ENCODE results near the gene TRAPPC10. TPM values are rescaled to one million over a fixed set of nuclear protein-coding genes. Genes with fewer than 3 reads are reported as not detected.
A peak's percentile ranks its signal among the peaks of the same experiment; 100 is the strongest.

The TRAPPC10 gene
- total RNA-seq, 1 experiment from 2014 or later = 32.9 TPM

DNA sequence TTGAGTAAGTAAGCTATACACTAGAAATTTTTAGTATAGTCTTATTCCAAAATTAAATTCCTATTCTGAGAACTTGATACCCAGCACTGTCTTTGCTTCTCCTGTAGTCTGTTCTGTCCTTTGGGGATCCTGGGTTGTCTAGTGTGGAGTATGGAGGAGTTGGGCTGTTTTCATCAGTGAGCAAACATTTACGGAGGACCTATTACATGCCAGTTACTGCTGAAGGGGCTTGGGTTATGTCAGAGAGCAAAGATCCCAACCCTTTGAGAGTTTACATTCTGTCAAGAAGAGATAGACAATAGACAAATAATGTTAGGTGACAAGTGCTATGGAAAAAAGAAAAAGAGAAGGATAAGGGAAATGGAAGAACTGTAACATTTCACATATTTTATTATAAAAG is 9.0 kb downstream of the TRAPPC10 start:
- Histone ChIP-seq H4K91ac (ENCODE audit: insufficient read length, low read depth, low read length) (no peak overlapping the region), H3K14ac (ENCODE audit: insufficient read depth, low read length) (no peak overlapping the region), H3K79me2 (ENCODE audit: insufficient read depth, low read length) (peaks cover 43% of the 10 kb centered on the region; the same call in 1 of the 2 replicates), H3K4ac (ENCODE audit: low read depth, low read length) (no peak overlapping the region), H2AFZ (ENCODE audit: low read length) (no peak overlapping the region), H2BK20ac (ENCODE audit: low read depth, low read length, poor library complexity, severe bottlenecking) (no peak overlapping the region), H2BK15ac (ENCODE audit: low read depth, low read length) (no peak overlapping the region), H3K79me1 (ENCODE audit: insufficient read depth, low read depth, low read length, poor library complexity, severe bottlenecking) (peaks cover 2% of the 10 kb centered on the region), H3T11ph (ENCODE audit: low read length) (no peak overlapping the region), H3K23me2 (ENCODE audit: insufficient read length, low read depth, low read length, poor library complexity, severe bottlenecking) (no peaks in the 10 kb centered on the region), H2BK12ac (ENCODE audit: insufficient read length, low read depth, low read length) (no peak overlapping the region), H3K27ac (ENCODE audit: insufficient read length, low read depth, low read length) (no peak overlapping the region), H3K27me3 (ENCODE audit: insufficient read depth, low read length) (no peaks in the 10 kb centered on the region), H3K4me1 (ENCODE audit: insufficient read depth, low read length) (peaks cover 3% of the 10 kb centered on the region; the same call in 1 of the 2 replicates), H3K56ac (ENCODE audit: insufficient read length, low read depth, low read length) (no peak overlapping the region), H3K9ac (ENCODE audit: extremely low read depth, insufficient read length, low read length) (no peak overlapping the region), H4K5ac (ENCODE audit: insufficient read length, low read depth, low read length) (no peak overlapping the region), H3K4me2 (ENCODE audit: insufficient read depth, insufficient read length, low read length) (no peak overlapping the region), H3K9me3 (ENCODE audit: control insufficient read depth, low read depth, low read length) (no peaks in the 10 kb centered on the region), H2BK120ac (ENCODE audit: low read depth, low read length, poor library complexity, severe bottlenecking) (no peak overlapping the region), H3K18ac (ENCODE audit: insufficient read length, low read depth, low read length) (no peak overlapping the region), H2AK5ac (ENCODE audit: insufficient read length, low read length) (no peak overlapping the region), H2BK5ac (ENCODE audit: insufficient read length, low read length) (no peak overlapping the region), H4K8ac (replicated peaks; ENCODE audit: insufficient read length, low read depth, low read length) (no peak overlapping the region), H4K20me1 (ENCODE audit: control insufficient read depth, insufficient read depth, insufficient read length) (no peaks in the 10 kb centered on the region), H3K23ac (ENCODE audit: insufficient read length, low read depth, low read length) (no peak overlapping the region)
- no peak overlapping the region for H3K4me3 Mint-ChIP-seq
- DNase-seq = no peak
- peaks cover 20 to 23% of the 10 kb centered on the region in 2 experiments for H3K4me1 Mint-ChIP-seq
- WGBS (ENCODE audit: extremely low coverage, insufficient read length, low lambda C conversion rate) = no CpG with 5 or more reads among the region's 1 CpG
- H3K9me3 Mint-ChIP-seq = no peaks in the 10 kb centered on the region
- H3K36me3 Mint-ChIP-seq (ENCODE audit: insufficient read depth in 1 of 3, low read depth in 3 of 3) = no peaks in the 10 kb centered on the region
- TF ChIP-seq, protein P1, sequence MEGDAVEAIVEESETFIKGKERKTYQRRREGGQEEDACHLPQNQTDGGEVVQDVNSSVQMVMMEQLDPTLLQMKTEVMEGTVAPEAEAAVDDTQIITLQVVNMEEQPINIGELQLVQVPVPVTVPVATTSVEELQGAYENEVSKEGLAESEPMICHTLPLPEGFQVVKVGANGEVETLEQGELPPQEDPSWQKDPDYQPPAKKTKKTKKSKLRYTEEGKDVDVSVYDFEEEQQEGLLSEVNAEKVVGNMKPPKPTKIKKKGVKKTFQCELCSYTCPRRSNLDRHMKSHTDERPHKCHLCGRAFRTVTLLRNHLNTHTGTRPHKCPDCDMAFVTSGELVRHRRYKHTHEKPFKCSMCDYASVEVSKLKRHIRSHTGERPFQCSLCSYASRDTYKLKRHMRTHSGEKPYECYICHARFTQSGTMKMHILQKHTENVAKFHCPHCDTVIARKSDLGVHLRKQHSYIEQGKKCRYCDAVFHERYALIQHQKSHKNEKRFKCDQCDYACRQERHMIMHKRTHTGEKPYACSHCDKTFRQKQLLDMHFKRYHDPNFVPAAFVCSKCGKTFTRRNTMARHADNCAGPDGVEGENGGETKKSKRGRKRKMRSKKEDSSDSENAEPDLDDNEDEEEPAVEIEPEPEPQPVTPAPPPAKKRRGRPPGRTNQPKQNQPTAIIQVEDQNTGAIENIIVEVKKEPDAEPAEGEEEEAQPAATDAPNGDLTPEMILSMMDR (conservative IDR thresholded peaks at IDR 0.05) = no peak
- H3K27me3 Mint-ChIP-seq (ENCODE audit: low read depth) = no peaks in the 10 kb centered on the region
- H3K27ac Mint-ChIP-seq = peak overlapping the region in 2 of 3 experiments; percentile 3 to 8; a peak in 2 of 7 replicates

All from H9 (cell line).